GM06990 (cell line): ENCODE measurements around the gene ULK1.
A peak's percentile ranks its signal among the peaks of the same experiment; 100 is the strongest.

Experiments
- DNase-seq: peaks from one replicate; pipeline ENCODE4 v3.0.0-alpha.2; 2011; ENCODE audit not compliant: insufficient read length; ENCODE audit errors: extremely low read depth
- H3K27me3 ChIP-seq: replicated peaks from 2 replicates; pipeline ENCODE4 v1.6.0; 2011; ENCODE audit warnings: low read length; ENCODE audit not compliant: control insufficient read depth, insufficient read depth
- H3K36me3 ChIP-seq: 2 replicates; pipeline ENCODE4 v1.5.1; 2011; ENCODE audit warnings: low read length; ENCODE audit not compliant: control insufficient read depth, insufficient read depth
- H3K4me3 ChIP-seq: replicated peaks from 2 replicates; pipeline ENCODE4 v1.5.1; 2011; ENCODE audit warnings: low read depth, mild to moderate bottlenecking, control low read depth, low read length
- TF ChIP-seq, protein P1 (sequence below): IDR thresholded peaks from 2 replicates; pipeline ENCODE4 v1.5.1; 2011; ENCODE audit warnings: low read length, control low read depth, mild to moderate bottlenecking, inconsistent platforms; ENCODE audit not compliant: insufficient read depth, poor library complexity, severe bottlenecking

ULK1 gene

DNA sequence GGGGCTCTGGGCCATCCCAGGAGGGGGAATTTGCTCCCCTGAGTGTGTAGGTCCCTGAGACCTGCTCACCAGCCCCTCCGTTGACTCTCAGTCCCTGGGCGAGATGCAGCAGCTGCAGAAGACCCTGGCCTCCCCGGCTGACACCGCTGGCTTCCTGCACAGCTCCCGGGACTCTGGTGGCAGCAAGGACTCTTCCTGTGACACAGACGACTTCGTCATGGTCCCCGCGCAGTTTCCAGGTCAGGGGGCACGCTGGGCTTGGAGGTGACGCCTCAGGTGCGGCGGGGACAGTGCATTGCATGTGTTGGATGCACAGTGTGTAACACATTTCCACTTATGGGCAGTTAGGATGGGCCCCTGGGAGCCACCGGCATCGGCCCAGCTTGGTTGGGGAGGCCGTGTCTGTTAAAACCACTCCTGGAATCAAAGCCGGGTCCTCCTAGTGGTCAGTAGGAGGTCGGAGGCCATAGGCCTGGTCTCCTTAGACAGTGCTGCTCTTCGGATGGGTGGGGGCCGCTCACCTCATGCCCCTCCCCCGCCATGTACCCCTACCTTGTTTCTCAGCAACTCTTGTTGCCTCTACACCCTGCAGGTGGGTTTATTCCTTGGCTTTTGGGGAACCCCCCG, 17.5 kb downstream of the ULK1 start:
- TF ChIP-seq, protein P1, sequence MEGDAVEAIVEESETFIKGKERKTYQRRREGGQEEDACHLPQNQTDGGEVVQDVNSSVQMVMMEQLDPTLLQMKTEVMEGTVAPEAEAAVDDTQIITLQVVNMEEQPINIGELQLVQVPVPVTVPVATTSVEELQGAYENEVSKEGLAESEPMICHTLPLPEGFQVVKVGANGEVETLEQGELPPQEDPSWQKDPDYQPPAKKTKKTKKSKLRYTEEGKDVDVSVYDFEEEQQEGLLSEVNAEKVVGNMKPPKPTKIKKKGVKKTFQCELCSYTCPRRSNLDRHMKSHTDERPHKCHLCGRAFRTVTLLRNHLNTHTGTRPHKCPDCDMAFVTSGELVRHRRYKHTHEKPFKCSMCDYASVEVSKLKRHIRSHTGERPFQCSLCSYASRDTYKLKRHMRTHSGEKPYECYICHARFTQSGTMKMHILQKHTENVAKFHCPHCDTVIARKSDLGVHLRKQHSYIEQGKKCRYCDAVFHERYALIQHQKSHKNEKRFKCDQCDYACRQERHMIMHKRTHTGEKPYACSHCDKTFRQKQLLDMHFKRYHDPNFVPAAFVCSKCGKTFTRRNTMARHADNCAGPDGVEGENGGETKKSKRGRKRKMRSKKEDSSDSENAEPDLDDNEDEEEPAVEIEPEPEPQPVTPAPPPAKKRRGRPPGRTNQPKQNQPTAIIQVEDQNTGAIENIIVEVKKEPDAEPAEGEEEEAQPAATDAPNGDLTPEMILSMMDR: no peak
- no peak for DNase-seq
- no peak overlapping the region for H3K4me3 ChIP-seq
- H3K36me3 ChIP-seq: peaks cover 11% of the 10 kb centered on the region
- no peaks in the 10 kb centered on the region for H3K27me3 ChIP-seq

DNA sequence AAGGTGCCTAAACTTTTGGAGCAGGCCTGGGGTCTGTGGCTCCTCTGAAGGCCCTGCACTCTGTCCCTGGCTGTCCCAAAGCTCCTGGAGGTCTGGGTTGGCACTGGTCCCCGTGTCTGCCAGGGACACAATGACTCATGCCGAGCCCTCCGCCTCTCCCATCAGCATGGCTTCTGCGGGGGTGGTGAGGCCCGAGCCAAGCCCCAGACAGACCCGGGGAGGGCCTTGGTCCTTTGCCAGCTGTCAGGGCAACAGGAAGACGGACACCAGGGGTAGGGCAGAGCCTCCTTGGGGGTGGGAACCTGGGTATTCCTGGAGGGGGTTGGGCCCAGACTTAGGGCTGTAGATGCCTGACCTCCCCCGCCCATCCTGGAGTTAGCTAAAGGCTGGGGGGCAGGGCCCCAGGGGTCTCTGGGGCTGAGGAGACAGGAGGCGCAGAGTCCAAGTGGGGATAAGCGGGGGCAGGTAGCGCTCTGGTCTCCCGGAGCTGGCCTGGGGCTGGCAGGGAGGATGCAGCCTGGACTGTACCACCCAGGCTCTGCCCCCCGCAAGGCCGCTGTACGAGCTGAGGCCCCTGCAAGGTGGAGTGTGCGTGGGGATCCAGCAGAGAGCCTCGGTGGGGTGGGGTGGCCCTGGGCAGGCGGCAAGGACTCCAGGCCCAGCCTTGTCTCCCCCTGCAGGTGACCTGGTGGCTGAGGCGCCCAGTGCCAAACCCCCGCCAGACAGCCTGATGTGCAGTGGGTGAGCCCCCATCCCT, 18.3 kb downstream of the ULK1 start:
- no peak overlapping the region for H3K4me3 ChIP-seq
- DNase-seq: peak; percentile 6

DNA sequence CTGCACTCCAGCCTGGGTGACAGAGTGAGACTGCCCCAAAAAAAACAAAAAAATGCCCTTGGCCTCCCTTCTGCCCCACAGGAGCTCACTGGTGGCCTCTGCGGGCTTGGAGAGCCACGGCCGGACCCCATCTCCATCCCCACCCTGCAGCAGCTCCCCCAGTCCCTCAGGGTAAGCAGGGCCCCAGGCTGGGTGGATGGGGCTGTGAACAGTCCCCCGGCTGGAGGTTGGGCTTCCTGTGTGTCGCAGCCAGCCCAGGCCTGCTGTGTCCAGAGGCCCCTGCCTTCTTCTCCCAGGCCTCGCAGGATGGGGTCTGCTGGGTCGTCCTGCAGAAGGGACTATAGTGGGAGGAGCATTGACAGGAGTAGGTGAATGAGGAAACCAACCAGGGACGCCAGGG, 19.2 kb downstream of the ULK1 start:
- DNase-seq: peak; percentile 3
- H3K36me3 ChIP-seq: peaks cover 11% of the 10 kb centered on the region
- H3K4me3 ChIP-seq: no peak overlapping the region
- H3K27me3 ChIP-seq: no peaks in the 10 kb centered on the region
- TF ChIP-seq, protein P1: no peak

More for the DNA sequence above, 18.3 kb downstream of the ULK1 start:
- peaks cover 11% of the 10 kb centered on the region for H3K36me3 ChIP-seq
- TF ChIP-seq, protein P1: peak; percentile 10
- H3K27me3 ChIP-seq: no peaks in the 10 kb centered on the region

DNA sequence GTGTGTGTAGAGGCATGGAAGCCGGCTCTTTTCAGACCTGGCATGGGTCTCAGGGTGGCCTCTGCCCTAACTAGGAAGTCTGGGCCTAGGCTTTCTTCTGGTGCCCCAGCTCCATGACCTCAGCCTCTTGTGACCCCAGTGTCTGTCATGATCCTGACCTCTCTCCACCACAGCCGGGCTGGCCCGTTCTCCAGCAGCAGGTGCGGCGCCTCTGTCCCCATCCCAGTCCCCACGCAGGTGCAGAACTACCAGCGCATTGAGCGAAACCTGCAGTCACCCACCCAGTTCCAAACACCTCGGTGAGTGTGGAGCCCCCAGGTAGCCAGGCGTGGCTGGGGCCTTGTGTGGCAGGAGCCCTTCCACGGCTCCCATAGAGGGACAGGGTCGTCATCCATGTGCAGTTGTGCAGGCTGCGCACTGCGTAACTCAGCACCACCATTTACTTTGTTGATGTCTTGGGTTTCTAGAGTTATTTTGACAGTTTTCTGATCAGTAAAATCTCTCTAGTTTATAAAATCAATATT, 19.8 kb downstream of the ULK1 start:
- Histone ChIP-seq H3K27me3 (no peaks in the 10 kb centered on the region), H3K4me3 (no peak overlapping the region), H3K36me3 (peaks cover 11% of the 10 kb centered on the region)
- DNase-seq: no peak
- TF ChIP-seq, protein P1: no peak

DNA sequence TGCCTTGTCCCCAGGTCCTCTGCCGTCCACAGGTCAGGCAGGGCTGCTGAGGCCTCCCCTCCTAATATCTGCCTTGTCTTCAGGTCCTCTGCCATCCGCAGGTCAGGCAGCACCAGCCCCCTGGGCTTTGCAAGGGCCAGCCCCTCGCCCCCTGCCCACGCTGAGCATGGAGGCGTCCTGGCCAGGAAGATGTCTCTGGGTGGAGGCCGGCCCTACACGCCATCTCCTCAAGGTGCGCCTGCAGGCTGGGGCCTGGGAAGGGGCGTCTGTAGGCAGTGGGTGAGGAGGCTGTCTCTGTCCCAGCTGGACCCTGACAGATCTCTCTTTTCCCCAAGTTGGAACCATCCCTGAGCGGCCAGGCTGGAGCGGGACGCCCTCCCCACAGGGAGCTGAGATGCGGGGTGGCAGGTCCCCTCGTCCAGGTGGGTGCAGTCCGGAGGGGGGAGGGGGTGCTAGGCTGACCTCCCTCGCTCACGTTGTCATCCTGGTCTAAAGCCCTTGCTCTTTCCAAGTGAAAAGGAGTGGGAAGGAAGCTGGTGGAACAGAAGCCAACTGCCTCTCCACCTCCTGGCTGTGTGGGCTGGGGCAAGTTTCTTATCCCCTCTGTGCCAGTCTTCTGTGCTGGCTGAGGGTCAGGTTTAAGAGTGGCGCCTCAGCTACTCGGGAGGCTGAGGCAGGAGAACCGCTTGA, 20.7 kb downstream of the ULK1 start:
- Histone ChIP-seq H3K27me3 (no peaks in the 10 kb centered on the region), H3K4me3 (no peak overlapping the region), H3K36me3 (peaks cover 11% of the 10 kb centered on the region)
- TF ChIP-seq, protein P1: no peak
- peak; percentile 3 for DNase-seq
